ENCODE results near the gene SUN3.
"Not testable (repeated sequence)": the region's sequence is repeated elsewhere in the genome, so short reads cannot be mapped to it uniquely, and the experiment has no call there.

Gene SUN3

DNA sequence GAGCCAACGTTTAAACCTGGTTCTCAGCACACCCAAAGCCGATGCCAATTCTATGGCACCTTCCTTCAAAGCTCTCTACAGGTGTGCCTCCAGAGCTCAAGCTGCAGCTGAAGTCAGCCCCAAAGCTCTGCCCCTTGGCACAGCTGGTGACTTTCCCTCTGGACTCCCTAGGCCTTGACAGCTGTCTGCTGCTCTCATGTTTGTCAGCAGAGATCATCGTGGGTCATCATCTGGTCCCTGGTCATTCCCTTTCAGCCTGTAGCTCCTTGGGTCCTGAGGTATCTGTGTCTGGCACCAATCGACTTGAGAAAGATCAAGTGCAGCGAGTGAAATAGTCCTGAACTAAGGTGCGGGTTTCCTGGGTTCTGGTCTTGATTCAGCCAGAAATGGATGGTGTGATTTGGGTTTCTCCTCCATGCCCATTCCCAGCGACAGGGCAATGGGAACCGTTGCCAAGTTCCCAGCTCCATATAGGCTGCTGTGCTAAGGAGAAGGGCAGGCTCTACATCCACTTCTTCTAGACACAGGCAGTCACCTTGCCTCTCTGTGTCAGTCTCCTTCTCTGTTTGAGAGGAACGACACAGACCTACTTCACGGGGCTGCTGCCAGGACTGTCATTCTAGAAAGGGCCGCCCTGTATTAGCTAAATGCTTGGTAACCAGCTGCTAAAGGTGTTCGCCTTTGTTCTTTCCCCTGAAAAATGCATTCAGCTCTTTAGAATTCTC is 84.2 kb downstream of the SUN3 start:
- DNase-seq (ENCODE audit: low spot score) = no peak

- DNase-seq (ENCODE audit: low spot score) = no peak
These were observed 85.0 kb downstream of the SUN3 start for GRCh38 chr7:47943676-47944474.

GRCh38 chr7:47942651-47943050 is 86.3 kb downstream of the SUN3 start:
- DNase-seq (ENCODE audit: low spot score) = not testable (repeated sequence)

DNA sequence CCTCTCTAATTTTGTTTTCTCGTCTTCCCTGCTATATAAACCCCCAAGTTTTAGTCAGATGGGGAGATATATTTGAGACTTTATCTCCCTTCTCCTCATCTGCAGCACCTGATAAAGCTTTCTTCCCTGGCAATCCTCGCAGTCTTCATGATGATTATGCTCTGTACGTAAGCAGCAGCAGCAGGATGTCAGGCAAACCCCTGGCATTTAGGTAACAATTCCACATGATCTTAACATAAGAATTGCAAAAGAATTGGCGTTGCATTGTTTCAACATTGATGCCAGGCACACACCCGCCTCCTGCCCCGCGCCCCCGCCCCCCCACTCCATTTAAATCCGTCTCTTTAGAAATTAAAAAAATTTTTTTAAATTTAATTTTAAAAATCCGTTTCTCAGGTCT is 86.8 kb downstream of the SUN3 start:
- DNase-seq (ENCODE audit: low spot score) = no peak

GRCh38 chr7:47941136-47941844 is 87.6 kb downstream of the SUN3 start:
- peak; percentile 86 for DNase-seq (ENCODE audit: low spot score)

DNA sequence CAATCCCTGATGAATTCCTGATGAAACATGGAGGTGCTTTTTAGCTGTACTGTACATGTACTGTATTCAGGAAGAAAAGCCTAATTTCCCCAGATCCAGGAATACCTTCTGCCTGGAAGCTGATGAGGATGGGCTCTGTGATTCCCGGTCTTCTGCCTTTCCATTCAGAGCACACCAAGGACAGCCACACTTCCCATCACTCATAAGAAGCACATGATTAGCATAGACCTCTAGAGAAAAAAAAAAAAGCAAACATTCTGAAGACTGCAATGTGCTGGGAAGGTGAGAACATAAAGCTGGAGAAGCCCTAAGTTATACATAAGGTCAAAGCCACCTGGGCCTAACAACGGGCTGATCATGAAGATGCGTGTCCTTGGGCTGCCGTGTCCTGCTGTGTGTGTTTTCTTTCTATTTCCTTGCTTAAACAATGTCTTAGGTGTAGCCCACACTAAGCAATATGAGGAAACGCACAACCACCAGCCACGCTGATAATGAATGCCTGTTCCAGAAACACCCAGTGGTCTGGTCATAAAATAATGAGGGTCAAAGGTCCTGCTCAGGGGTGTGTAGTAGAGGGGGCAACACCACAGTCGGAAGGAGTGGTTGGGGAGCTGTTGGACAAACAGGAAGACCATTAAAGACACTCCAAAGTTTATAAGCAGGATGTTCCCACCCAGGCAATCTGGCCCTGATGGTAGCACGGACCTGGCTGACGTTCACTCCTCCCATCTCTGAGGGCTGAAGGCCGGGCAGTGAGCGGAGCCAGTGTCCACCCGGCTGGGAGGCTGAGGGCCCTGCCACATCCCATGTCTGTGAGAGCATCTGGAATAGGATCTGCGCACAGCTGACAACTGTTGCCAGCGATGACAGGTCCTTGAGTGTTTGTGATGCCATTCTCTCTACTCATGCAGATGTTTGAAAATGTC is 88.6 kb downstream of the SUN3 start:
- peak; percentile 93 for DNase-seq (ENCODE audit: low spot score)

GRCh38 chr7:47939425-47940036 is 89.4 kb downstream of the SUN3 start:
- no peak for DNase-seq (ENCODE audit: low spot score)

- no peak for DNase-seq (ENCODE audit: low spot score)
These were observed 90.2 kb downstream of the SUN3 start for GRCh38 chr7:47938574-47939165.

GRCh38 chr7:47937711-47938573 is 91.0 kb downstream of the SUN3 start:
- no peak for DNase-seq (ENCODE audit: low spot score)

Data from AG20443 (cell line).